Hindlimb muscle (tissue), 1 donor: ENCODE data around the gene SP140. TPM values are rescaled to one million over a fixed set of nuclear protein-coding genes. Genes with fewer than 3 reads are reported as not detected.
"Not testable (repeated sequence)": the region's sequence is repeated elsewhere in the genome, so short reads cannot be mapped to it uniquely, and the experiment has no call there.

Experiments used
- DNase-seq: peaks from one replicate; pipeline ENCODE4 v3.0.0-alpha.2; 2013
- polyA plus RNA-seq: library from polyadenylated mRNA; unstranded; fragments of 120-200 nt; gene quantifications from one replicate; pipeline ENCODE4 v1.2.1, GENCODE V29; 2013; ENCODE audit not compliant: insufficient read length

SP140 gene
- polyA plus RNA-seq: 0.85 TPM

- no peak for DNase-seq
Measured at GRCh38 chr2:230225486-230225885, at the start of gene SP140. TSS of gene SP140 (plus strand) at chr2:230225736. CDS start at chr2:230225845, 109 bp downstream.

- DNase-seq: no peak
Measured at GRCh38 chr2:230176996-230177395, 48.5 kb upstream of the SP140 start.

- no peak for DNase-seq
Measured at GRCh38 chr2:230178546-230179485, 46.7 kb upstream of the SP140 start.

- DNase-seq: no peak
Measured at GRCh38 chr2:230179907-230180306, 45.6 kb upstream of the SP140 start.

GRCh38 chr2:230181195-230181594, 44.3 kb upstream of the SP140 start:
- DNase-seq: no peak

- DNase-seq: no peak
Measured at GRCh38 chr2:230184727-230185578, 40.6 kb upstream of the SP140 start.

- DNase-seq: no peak
Measured at GRCh38 chr2:230202430-230203109, 23.0 kb upstream of the SP140 start.

GRCh38 chr2:230203110-230203676, 22.3 kb upstream of the SP140 start:
- DNase-seq: no peak

GRCh38 chr2:230205034-230205433, 20.5 kb upstream of the SP140 start:
- no peak for DNase-seq

- no peak for DNase-seq
Measured at GRCh38 chr2:230205721-230206120, 19.8 kb upstream of the SP140 start.

- DNase-seq: no peak
Measured at GRCh38 chr2:230208576-230208975, 17.0 kb upstream of the SP140 start.

GRCh38 chr2:230209422-230210051, 16.0 kb upstream of the SP140 start:
- no peak for DNase-seq

GRCh38 chr2:230216489-230216888, 9.0 kb upstream of the SP140 start:
- DNase-seq: no peak

- no peak for DNase-seq
Measured at GRCh38 chr2:230217424-230217823, 8.1 kb upstream of the SP140 start.

- DNase-seq: no peak
Measured at GRCh38 chr2:230218421-230218820, 7.1 kb upstream of the SP140 start.

- DNase-seq: peak; percentile 88
Measured at GRCh38 chr2:230219419-230220331, 5.9 kb upstream of the SP140 start, which contains the start of gene SP110. TSS of gene SP110 (minus strand) at chr2:230219984. CDS start at chr2:230216927, 3,057 bp downstream.

GRCh38 chr2:230220347-230220969, 5.1 kb upstream of the SP140 start:
- no peak for DNase-seq

- no peak for DNase-seq
Measured at GRCh38 chr2:230221493-230221892, 4.0 kb upstream of the SP140 start.

GRCh38 chr2:230222829-230223228, 2.7 kb upstream of the SP140 start:
- DNase-seq: not testable (repeated sequence)

- no peak for DNase-seq
Measured at GRCh38 chr2:230224458-230224857, 1.1 kb upstream of the SP140 start.
